Calu3 (cell line): Measurements from ENCODE around the gene CYTL1. TPM values are rescaled to one million over a fixed set of nuclear protein-coding genes. Genes with fewer than 3 reads are reported as not detected.
"Not testable (repeated sequence)": the region's sequence is repeated elsewhere in the genome, so short reads cannot be mapped to it uniquely, and the experiment has no call there.

ENCODE experiments used
- BruUV-seq: library from RNA; stranded (reverse); fragments of 400-500 nt; replicated peaks from 2 replicates; lab custom pipeline; 2021; lab: Mats Ljungman, UMichigan
- CTCF ChIA-PET: fragments of 300-600 bp; sonication (Branson Sonifier 250); formaldehyde crosslinking; loops from one replicate; lab custom pipeline; 2022; ENCODE audit warnings: antibody characterized with exemption; lab: Charles Lee
- DNase-seq: peaks from one replicate; pipeline ENCODE4 v3.0.0; 2022
- H3K27ac Mint-ChIP-seq: one replicate; pipeline ENCODE4 v1.8.0; 2022; ENCODE audit warnings: mixed read lengths; ENCODE audit not compliant: unreplicated experiment
- H3K27me3 Mint-ChIP-seq: one replicate; pipeline ENCODE4 v1.8.0; 2022; ENCODE audit warnings: mixed read lengths; ENCODE audit not compliant: unreplicated experiment
- H3K36me3 Mint-ChIP-seq: one replicate; pipeline ENCODE4 v1.8.0; 2022; ENCODE audit warnings: mild to moderate bottlenecking, moderate library complexity, mixed read lengths; ENCODE audit not compliant: insufficient read depth, unreplicated experiment
- H3K4me1 Mint-ChIP-seq: one replicate; pipeline ENCODE4 v1.8.0; 2022; ENCODE audit warnings: mild to moderate bottlenecking, low read depth, mixed read lengths; ENCODE audit not compliant: unreplicated experiment
- H3K4me3 Mint-ChIP-seq: one replicate; pipeline ENCODE4 v1.8.0; 2022; ENCODE audit warnings: mild to moderate bottlenecking, low read depth, moderate library complexity, mixed read lengths; ENCODE audit not compliant: unreplicated experiment
- H3K9me3 Mint-ChIP-seq: one replicate; pipeline ENCODE4 v1.8.0; 2022; ENCODE audit warnings: low read depth, mixed read lengths; ENCODE audit not compliant: unreplicated experiment
- CTCF ChIP-seq: fragments of 200-600 bp; IDR thresholded peaks from one replicate; pipeline ENCODE4 v1.8.0; 2022; ENCODE audit warnings: antibody characterized with exemption; ENCODE audit not compliant: unreplicated experiment
- intact Hi-C: fragments of 100-400 bp; cut with micrococcal nuclease; formaldehyde crosslinking; loops from one replicate; pipeline ENCODE4 v1.10.0; 2022; ENCODE audit not compliant: unreplicated experiment
- total RNA-seq: library from RNA; stranded (reverse); gene quantifications from 2 replicates; pipeline ENCODE4 v1.2.3, GENCODE V29; 2022

Gene CYTL1
- total RNA-seq, 1 experiment from 2014 or later: not detected

GRCh38 chr4:5009796-5010195, 9.5 kb downstream of the CYTL1 start:
- Mint-ChIP-seq H3K27me3 (peaks cover 14% of the 10 kb centered on the region), H3K27ac (no peak overlapping the region), H3K4me1 (no peaks in the 10 kb centered on the region), H3K36me3 (no peaks in the 10 kb centered on the region), H3K9me3 (peaks cover 11% of the 10 kb centered on the region), H3K4me3 (no peak overlapping the region)
- CTCF ChIA-PET: no interaction called here
- intact Hi-C loops: no loop called here
- TF ChIP-seq CTCF: no peak
- no TSS peak for BruUV-seq
- no peak for DNase-seq

- Mint-ChIP-seq H3K27me3 (peaks cover 14% of the 10 kb centered on the region), H3K9me3 (peaks cover 11% of the 10 kb centered on the region)
- CTCF ChIA-PET, BruUV-seq, DNase-seq, H3K27ac Mint-ChIP-seq, intact Hi-C loops, H3K36me3 Mint-ChIP-seq, H3K4me1 Mint-ChIP-seq, H3K4me3 Mint-ChIP-seq: not testable (repeated sequence)
Measured at GRCh38 chr4:5006932-5007331, 12.3 kb downstream of the CYTL1 start.

- H3K36me3 Mint-ChIP-seq: no peaks in the 10 kb centered on the region
- CTCF ChIA-PET: interaction anchor here (0.6 kb wide), 1 partner anchor 28 kb away, joined by 3 read pairs; no protein-coding TSS in a partner anchor
- no peak overlapping the region for H3K27ac Mint-ChIP-seq
- no peak for TF ChIP-seq CTCF
- H3K9me3 Mint-ChIP-seq: peaks cover 3% of the 10 kb centered on the region
- no peak overlapping the region for H3K4me3 Mint-ChIP-seq
- no peaks in the 10 kb centered on the region for H3K4me1 Mint-ChIP-seq
- no peak for DNase-seq
- H3K27me3 Mint-ChIP-seq: no peaks in the 10 kb centered on the region
- BruUV-seq: no TSS peak
- intact Hi-C loops: no loop called here
Measured at GRCh38 chr4:5004496-5004895, 14.8 kb downstream of the CYTL1 start.

- H3K36me3 Mint-ChIP-seq: no peaks in the 10 kb centered on the region
- BruUV-seq: no TSS peak
Measured at GRCh38 chr4:5003918-5004317, 15.3 kb downstream of the CYTL1 start.

More at GRCh38 chr4:5003918-5004317, 15.3 kb downstream of the CYTL1 start:
- H3K9me3 Mint-ChIP-seq: peaks cover 5% of the 10 kb centered on the region
- no peaks in the 10 kb centered on the region for H3K27me3 Mint-ChIP-seq
- DNase-seq: no peak
- TF ChIP-seq CTCF: no peak
- CTCF ChIA-PET: no interaction called here
- intact Hi-C loops: no loop called here
- no peak overlapping the region for H3K4me3 Mint-ChIP-seq
- no peaks in the 10 kb centered on the region for H3K4me1 Mint-ChIP-seq
- no peak overlapping the region for H3K27ac Mint-ChIP-seq
